HG02571 (cell line): Measurements from ENCODE around the gene FAM200C.

Experiments
- ATAC-seq: cut with Tn5 transposase; IDR thresholded peaks from one replicate; pipeline ENCODE4 v1.9.1; 2021; ENCODE audit warnings: mild to moderate bottlenecking, moderate library complexity; ENCODE audit not compliant: unreplicated experiment

Gene FAM200C

GRCh38 chr5:160367885-160368284 is 32.0 kb downstream of the FAM200C start:
- ATAC-seq: no peak

- no peak for ATAC-seq
Measured at GRCh38 chr5:160367261-160367660, 32.6 kb downstream of the FAM200C start.

GRCh38 chr5:160366230-160366629 is 33.6 kb downstream of the FAM200C start:
- ATAC-seq: no peak

GRCh38 chr5:160363660-160364395 is 36.0 kb downstream of the FAM200C start:
- no peak for ATAC-seq

- ATAC-seq: no peak
Measured at GRCh38 chr5:160363211-160363610, 36.6 kb downstream of the FAM200C start.

- no peak for ATAC-seq
Measured at GRCh38 chr5:160361624-160362228, 38.1 kb downstream of the FAM200C start.

- ATAC-seq: no peak
Measured at GRCh38 chr5:160360310-160360709, 39.5 kb downstream of the FAM200C start.

- ATAC-seq: no peak
Measured at GRCh38 chr5:160359816-160360215, 40.0 kb downstream of the FAM200C start.

GRCh38 chr5:160359242-160359641 is 40.6 kb downstream of the FAM200C start:
- ATAC-seq: no peak

GRCh38 chr5:160357861-160358411 is 41.9 kb downstream of the FAM200C start:
- no peak for ATAC-seq

GRCh38 chr5:160357394-160357793 is 42.5 kb downstream of the FAM200C start:
- no peak for ATAC-seq

GRCh38 chr5:160356550-160357347 is 43.1 kb downstream of the FAM200C start:
- ATAC-seq: no peak

GRCh38 chr5:160354666-160355065 is 45.2 kb downstream of the FAM200C start:
- ATAC-seq: no peak

GRCh38 chr5:160353379-160353778 is 46.5 kb downstream of the FAM200C start:
- ATAC-seq: no peak

- ATAC-seq: no peak
Measured at GRCh38 chr5:160352308-160352707, 47.5 kb downstream of the FAM200C start.

- no peak for ATAC-seq
Measured at GRCh38 chr5:160349935-160350303, 49.9 kb downstream of the FAM200C start.

- ATAC-seq: no peak
Measured at GRCh38 chr5:160349249-160349934, 50.5 kb downstream of the FAM200C start.

- no peak for ATAC-seq
Measured at GRCh38 chr5:160348080-160348479, 51.8 kb downstream of the FAM200C start.

GRCh38 chr5:160347448-160347847 is 52.4 kb downstream of the FAM200C start:
- no peak for ATAC-seq
